Epithelial cell of proximal tubule (primary cell): ENCODE results near the gene MYH1. TPM values are rescaled to one million over a fixed set of nuclear protein-coding genes. Genes with fewer than 3 reads are reported as not detected.

ENCODE experiments used
- DNase-seq: peaks from one replicate; pipeline ENCODE4 v3.0.0-alpha.2; 2011; ENCODE audit warnings: low read depth
- H3K4me3 ChIP-seq: 2 replicates; pipeline ENCODE4 v1.5.1; 2011; ENCODE audit warnings: low read depth, mild to moderate bottlenecking, low read length
- total RNA-seq: library from RNA; depleted of rRNA; stranded (reverse); fragments of >200 nt; gene quantifications from 2 replicates; pipeline ENCODE4 v1.2.3, GENCODE V29; 2015
- TF ChIP-seq, protein P1 (sequence below): conservative IDR thresholded peaks from 2 replicates; pipeline ENCODE4 v1.5.1; 2012; ENCODE audit warnings: low read depth, mild to moderate bottlenecking, low read length

MYH1 gene
- total RNA-seq, 1 donor from 2014 or later, result not detected

DNA sequence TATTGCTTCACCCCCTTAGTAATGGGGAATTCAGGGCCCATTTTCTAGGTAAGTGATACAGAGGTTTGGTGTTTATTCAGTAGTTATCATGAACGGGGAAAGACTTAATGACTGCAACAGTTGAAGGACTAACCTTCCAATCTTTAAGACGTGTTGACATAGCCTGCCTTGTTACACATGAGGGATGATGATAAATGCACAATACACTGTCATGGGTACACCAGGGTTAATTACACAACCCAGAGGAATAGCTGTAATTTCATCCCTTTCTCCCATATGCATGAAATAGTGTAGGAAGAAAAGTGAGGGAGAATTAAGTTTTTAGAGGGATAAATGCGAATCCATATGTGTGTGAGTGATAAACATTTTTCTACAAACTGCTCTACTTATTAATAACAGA lies 59.6 kb downstream of the MYH1 start:
- TF ChIP-seq, protein P1, sequence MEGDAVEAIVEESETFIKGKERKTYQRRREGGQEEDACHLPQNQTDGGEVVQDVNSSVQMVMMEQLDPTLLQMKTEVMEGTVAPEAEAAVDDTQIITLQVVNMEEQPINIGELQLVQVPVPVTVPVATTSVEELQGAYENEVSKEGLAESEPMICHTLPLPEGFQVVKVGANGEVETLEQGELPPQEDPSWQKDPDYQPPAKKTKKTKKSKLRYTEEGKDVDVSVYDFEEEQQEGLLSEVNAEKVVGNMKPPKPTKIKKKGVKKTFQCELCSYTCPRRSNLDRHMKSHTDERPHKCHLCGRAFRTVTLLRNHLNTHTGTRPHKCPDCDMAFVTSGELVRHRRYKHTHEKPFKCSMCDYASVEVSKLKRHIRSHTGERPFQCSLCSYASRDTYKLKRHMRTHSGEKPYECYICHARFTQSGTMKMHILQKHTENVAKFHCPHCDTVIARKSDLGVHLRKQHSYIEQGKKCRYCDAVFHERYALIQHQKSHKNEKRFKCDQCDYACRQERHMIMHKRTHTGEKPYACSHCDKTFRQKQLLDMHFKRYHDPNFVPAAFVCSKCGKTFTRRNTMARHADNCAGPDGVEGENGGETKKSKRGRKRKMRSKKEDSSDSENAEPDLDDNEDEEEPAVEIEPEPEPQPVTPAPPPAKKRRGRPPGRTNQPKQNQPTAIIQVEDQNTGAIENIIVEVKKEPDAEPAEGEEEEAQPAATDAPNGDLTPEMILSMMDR, result no peak
- H3K4me3 ChIP-seq, result no peak overlapping the region
- no peak for DNase-seq

DNA sequence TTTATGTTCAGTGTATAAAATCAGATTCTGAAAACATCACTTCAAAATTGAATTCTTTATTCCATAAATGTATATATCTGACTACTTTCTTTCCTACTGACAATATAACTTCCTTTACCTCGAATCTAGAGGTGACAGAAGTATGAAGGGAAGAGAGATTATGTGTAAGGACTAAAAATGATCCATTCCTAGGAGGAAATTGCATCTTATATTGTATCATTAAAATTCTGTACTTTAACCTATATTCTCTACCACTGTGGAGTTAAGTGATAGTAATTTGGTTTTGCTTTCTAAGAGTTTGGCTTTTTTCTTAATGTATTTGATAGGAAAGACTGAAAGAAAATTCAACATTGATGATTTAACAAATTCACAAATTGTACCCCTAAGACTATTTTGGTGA lies 60.4 kb downstream of the MYH1 start:
- no peak overlapping the region for H3K4me3 ChIP-seq
- no peak for DNase-seq
- TF ChIP-seq, protein P1, result no peak

DNA sequence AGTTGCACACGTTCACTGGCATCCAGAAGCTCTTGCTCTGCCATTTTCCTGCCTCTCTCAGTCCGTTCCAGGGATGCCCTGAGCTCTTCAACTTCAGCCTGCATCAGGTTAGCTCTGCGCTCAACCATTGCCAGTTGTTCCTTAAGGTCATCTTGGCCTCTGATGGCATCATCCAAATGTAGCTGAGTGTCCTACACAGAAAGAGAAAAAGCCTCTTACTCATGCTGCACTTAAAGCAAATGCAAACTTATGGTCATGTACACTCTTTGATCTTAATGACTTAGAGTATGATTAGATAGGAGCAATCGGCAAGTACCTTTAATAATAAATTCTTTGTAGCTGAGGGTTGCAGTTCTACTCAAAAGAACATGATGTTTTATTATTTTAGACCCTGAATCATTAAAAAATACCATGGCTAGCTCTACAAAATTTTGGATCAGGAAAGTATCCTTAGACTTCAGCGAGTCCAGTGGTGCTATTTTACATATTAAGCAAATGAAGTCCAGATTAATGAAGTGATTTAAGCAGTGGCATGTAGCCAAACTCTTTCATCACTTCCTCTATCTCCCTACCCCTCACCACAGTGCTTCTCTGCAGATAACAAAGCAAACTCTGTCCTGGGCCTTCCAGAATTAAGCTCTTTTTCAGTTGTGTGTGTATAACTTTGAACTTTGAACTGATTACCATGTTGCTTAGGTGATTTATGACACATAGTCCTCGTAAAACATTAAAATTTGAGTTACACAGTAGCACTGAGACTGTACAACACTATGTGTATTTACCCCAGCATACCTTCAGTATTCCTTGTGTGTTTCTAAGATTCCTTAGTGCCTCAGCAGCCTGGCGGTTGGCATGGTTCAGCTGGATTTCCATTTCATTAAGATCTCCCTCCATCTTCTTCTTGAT lies 71.1 kb downstream of the MYH1 start:
- TF ChIP-seq, protein P1, result no peak
- DNase-seq, result no peak
- no peak overlapping the region for H3K4me3 ChIP-seq

Other genes starting within 250 kb of the MYH1 start
- gene MYH13, start 145.5 kb downstream of the MYH1 start, total RNA-seq, result not detected in 2 replicates
- not detected in 2 replicates for gene MYH8, start 96.6 kb downstream of the MYH1 start, total RNA-seq
- gene MYH4, start 49.0 kb downstream of the MYH1 start, total RNA-seq, result not detected in 2 replicates
- not detected in 2 replicates for gene MYH2, start 31.1 kb upstream of the MYH1 start, total RNA-seq
- under 0.01 and 1.7 TPM in 2 replicates for gene MYH3, start 138.8 kb upstream of the MYH1 start, total RNA-seq
- 33.7 and 37.6 TPM in 2 replicates for gene SCO1, start 179.0 kb upstream of the MYH1 start, total RNA-seq
- gene ADPRM, start 179.1 kb upstream of the MYH1 start, total RNA-seq, result 5.7 and 9.4 TPM in 2 replicates
- gene TMEM220, start 211.5 kb upstream of the MYH1 start, total RNA-seq, result 1.9 TPM in 1 of 2 replicates, not detected in the other